WTC11 (cell line): Measurements from ENCODE around the gene DNM1. TPM values are rescaled to one million over a fixed set of nuclear protein-coding genes. Genes with fewer than 3 reads are reported as not detected.

Source experiments
- ATAC-seq: fragments of 200-7000 bp; cut with Tn5 transposase; 2 replicates; pipeline ENCODE4 v1.10.0; 2021; ENCODE audit warnings: mild to moderate bottlenecking, moderate library complexity
- CTCF ChIA-PET: fragments of 300-600 bp; sonication (Branson Sonifier 250); formaldehyde crosslinking; loops from one replicate; lab custom pipeline; 2021; ENCODE audit warnings: antibody characterized with exemption; lab: Charles Lee
- POLR2A ChIA-PET: fragments of 350-600 bp; sonication (Branson Sonifier 250); formaldehyde crosslinking; loops from one replicate; lab custom pipeline; 2021; ENCODE audit warnings: antibody characterized with exemption; lab: Charles Lee
- DNase-seq: peaks from one replicate; pipeline ENCODE4 v3.0.0; 2021; ENCODE audit warnings: low spot score
- H3K27ac Mint-ChIP-seq: 2 replicates; pipeline ENCODE4 v1.8.0; 2021; ENCODE audit warnings: mixed read lengths
- H3K27me3 Mint-ChIP-seq: 2 replicates; pipeline ENCODE4 v1.8.0; 2021; ENCODE audit warnings: low read depth, mild to moderate bottlenecking, moderate library complexity, mixed read lengths
- H3K36me3 Mint-ChIP-seq: 2 replicates; pipeline ENCODE4 v1.8.0; 2021; ENCODE audit warnings: mixed read lengths
- H3K4me1 Mint-ChIP-seq: 2 replicates; pipeline ENCODE4 v1.8.0; 2022; ENCODE audit warnings: mixed read lengths
- H3K4me3 Mint-ChIP-seq: 2 replicates; pipeline ENCODE4 v1.8.0; 2021; ENCODE audit warnings: mild to moderate bottlenecking, moderate library complexity, mixed read lengths
- H3K9me3 Mint-ChIP-seq: 2 replicates; pipeline ENCODE4 v1.8.0; 2021; ENCODE audit warnings: mixed read lengths
- CREB1 ChIP-seq: sonication (generic); formaldehyde crosslinking; IDR thresholded peaks from 2 replicates; pipeline ENCODE4 v1.8.0; 2023; ENCODE audit warnings: mild to moderate bottlenecking, missing genetic modification reagents
- GABPB1 ChIP-seq: sonication (generic); formaldehyde crosslinking; IDR thresholded peaks from 2 replicates; pipeline ENCODE4 v1.8.1; 2023; ENCODE audit warnings: mild to moderate bottlenecking, missing genetic modification reagents
- IRF2 ChIP-seq: sonication (generic); formaldehyde crosslinking; IDR thresholded peaks from 2 replicates; pipeline ENCODE4 v1.8.0; 2022; ENCODE audit warnings: low read depth, missing genetic modification reagents, borderline replicate concordance
- JAZF1 ChIP-seq: fragments of 250-450 bp; sonication (Bioruptor Pico); IDR thresholded peaks from 2 replicates; pipeline ENCODE4 v1.9.0; 2021; ENCODE audit warnings: moderate library complexity, mild to moderate bottlenecking, inconsistent platforms
- NFATC4 ChIP-seq: fragments of 250-450 bp; sonication (Bioruptor Pico); IDR thresholded peaks from 2 replicates; pipeline ENCODE4 v1.9.0; 2021; ENCODE audit warnings: mild to moderate bottlenecking
- NFYB ChIP-seq: sonication (generic); formaldehyde crosslinking; conservative IDR thresholded peaks from 2 replicates; pipeline ENCODE4 v1.8.0; 2022; ENCODE audit warnings: low read depth, missing genetic modification reagents
- PRRX2 ChIP-seq: fragments of 250-450 bp; sonication (Bioruptor Pico); IDR thresholded peaks from 2 replicates; pipeline ENCODE4 v1.8.0; 2021; ENCODE audit warnings: mild to moderate bottlenecking
- RELA ChIP-seq: sonication (generic); formaldehyde crosslinking; IDR thresholded peaks from 2 replicates; pipeline ENCODE4 v1.8.1; 2022; ENCODE audit warnings: missing genetic modification reagents, mild to moderate bottlenecking, borderline replicate concordance
- SMAD4 ChIP-seq: sonication (generic); formaldehyde crosslinking; IDR thresholded peaks from 2 replicates; pipeline ENCODE4 v1.8.0; 2022; ENCODE audit warnings: mild to moderate bottlenecking, missing genetic modification reagents
- SP1 ChIP-seq: sonication (generic); formaldehyde crosslinking; conservative IDR thresholded peaks from 2 replicates; pipeline ENCODE4 v1.8.1; 2022; ENCODE audit warnings: missing genetic modification reagents
- ZNF121 ChIP-seq: sonication (generic); formaldehyde crosslinking; IDR thresholded peaks from 2 replicates; pipeline ENCODE4 v1.8.0; 2023; ENCODE audit warnings: missing genetic modification reagents
- ZNF396 ChIP-seq: fragments of 250-450 bp; sonication (Bioruptor Pico); IDR thresholded peaks from 2 replicates; pipeline ENCODE4 v1.8.0; 2021; ENCODE audit warnings: mild to moderate bottlenecking, moderate library complexity, borderline replicate concordance
- total RNA-seq: library from RNA; stranded (reverse); gene quantifications from 3 replicates; pipeline ENCODE4 v1.2.3, GENCODE V29; 2021
- TF ChIP-seq, protein P1 (sequence below): fragments of 250-450 bp; sonication (Bioruptor Pico); conservative IDR thresholded peaks from 2 replicates; pipeline ENCODE4 v1.9.0; 2021; ENCODE audit warnings: mild to moderate bottlenecking
- TF ChIP-seq, protein P2 (sequence below): sonication (generic); formaldehyde crosslinking; IDR thresholded peaks from 2 replicates; pipeline ENCODE4 v1.8.0; 2023; ENCODE audit warnings: mild to moderate bottlenecking, missing genetic modification reagents
- TF ChIP-seq, protein P3 (sequence below): fragments of 250-450 bp; sonication (Bioruptor Pico); IDR thresholded peaks from 2 replicates; pipeline ENCODE4 v1.9.0; 2021; ENCODE audit warnings: mild to moderate bottlenecking, borderline replicate concordance
- TF ChIP-seq, protein P4 (sequence below): fragments of 200-600 bp; IDR thresholded peaks from 2 replicates; pipeline ENCODE4 v1.8.0; 2022; ENCODE audit warnings: antibody characterized with exemption
- TF ChIP-seq, protein P5 (sequence below): sonication (generic); formaldehyde crosslinking; IDR thresholded peaks from 2 replicates; pipeline ENCODE4 v1.8.0; 2023; ENCODE audit warnings: missing genetic modification reagents, mild to moderate bottlenecking, borderline replicate concordance

The DNM1 gene
- total RNA-seq, 1 experiment from 2014 or later, result 79.0 TPM

DNA sequence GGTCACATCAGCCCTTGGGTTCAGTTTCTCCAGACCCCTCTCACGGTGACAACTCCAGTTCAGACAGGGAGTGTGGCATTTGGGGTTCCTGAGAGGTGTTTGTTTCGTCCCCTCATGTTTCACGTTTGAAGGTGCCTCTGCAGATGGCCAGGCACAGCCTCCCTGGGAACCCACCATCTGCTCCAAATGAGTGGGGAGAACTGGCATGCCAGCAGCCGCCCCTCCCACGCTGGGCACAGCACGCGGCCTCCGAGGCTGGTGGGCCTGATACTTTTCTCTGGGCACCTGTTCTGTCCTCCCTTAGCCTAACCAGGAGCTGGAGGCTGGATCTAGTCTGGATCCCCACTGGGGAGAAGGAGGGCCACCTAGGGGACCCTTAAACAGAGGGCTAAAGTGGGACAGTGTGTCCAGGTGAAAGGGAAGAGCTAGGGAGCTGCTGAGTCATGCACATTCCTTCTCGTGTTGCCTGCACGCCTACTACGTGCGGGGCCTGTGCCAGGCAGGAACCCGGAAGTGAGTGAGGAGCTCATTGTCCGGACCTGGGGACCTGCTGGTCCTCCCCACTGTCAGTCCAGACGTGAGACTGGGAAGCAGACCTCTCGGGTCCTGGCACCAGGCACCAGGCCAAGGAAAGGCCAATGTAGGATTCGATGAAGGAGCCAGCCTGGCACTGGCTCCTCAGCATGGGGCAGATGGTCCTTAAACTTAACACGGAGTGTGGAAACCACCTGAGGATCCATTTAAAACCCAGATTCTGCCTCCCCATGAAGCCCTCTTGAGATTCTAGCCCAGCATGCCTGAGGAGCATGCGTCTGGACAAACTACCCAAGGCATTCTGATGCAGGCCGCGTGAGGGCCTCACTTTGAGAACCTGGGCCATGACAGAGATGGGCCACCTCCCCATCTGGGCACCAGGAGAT, 11.7 kb downstream of the DNM1 start (continued):
- TF ChIP-seq GABPB1 (CRISPR knock-in tag) (no peak), NFATC4 (CRISPR knock-in tag) (no peak), ZNF121 (CRISPR knock-in tag) (no peak), IRF2 (CRISPR knock-in tag) (no peak), CREB1 (CRISPR knock-in tag) (no peak), RELA (no peak), JAZF1 (CRISPR knock-in tag) (no peak), SMAD4 (CRISPR knock-in tag) (no peak)
- TF ChIP-seq, protein P1, sequence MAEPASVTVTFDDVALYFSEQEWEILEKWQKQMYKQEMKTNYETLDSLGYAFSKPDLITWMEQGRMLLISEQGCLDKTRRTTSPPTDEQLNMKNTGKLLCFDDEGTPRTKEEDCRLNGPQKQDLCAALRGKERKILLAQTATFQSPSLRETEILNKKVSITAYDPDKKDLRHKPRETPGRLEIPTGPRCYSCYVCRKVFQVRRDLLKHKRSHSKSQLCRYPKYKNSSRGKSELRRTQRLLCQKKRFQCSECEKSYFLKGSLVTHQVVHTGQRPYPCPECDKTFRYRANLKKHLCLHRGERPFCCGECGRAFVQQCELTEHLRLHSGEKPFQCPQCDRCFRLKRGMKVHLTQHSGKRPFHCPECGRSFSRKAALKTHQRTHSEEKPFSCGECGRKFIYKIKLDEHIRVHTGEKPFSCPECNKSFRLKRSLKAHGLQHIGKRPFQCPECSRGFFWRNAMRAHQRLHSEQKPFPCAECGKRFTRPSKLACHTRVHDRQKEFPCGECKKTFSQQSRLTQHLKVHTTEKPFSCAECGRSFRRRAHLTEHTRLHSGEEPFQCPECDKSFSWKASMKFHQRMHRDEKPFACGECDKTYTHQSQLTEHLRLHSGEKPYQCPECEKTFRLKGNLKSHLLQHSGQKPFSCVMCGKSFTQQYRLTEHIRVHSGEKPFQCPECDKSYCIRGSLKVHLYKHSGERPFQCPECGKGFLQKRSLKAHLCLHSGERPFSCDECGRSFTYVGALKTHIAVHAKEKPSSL (CRISPR knock-in tag), result no peak
- TF ChIP-seq, protein P2, sequence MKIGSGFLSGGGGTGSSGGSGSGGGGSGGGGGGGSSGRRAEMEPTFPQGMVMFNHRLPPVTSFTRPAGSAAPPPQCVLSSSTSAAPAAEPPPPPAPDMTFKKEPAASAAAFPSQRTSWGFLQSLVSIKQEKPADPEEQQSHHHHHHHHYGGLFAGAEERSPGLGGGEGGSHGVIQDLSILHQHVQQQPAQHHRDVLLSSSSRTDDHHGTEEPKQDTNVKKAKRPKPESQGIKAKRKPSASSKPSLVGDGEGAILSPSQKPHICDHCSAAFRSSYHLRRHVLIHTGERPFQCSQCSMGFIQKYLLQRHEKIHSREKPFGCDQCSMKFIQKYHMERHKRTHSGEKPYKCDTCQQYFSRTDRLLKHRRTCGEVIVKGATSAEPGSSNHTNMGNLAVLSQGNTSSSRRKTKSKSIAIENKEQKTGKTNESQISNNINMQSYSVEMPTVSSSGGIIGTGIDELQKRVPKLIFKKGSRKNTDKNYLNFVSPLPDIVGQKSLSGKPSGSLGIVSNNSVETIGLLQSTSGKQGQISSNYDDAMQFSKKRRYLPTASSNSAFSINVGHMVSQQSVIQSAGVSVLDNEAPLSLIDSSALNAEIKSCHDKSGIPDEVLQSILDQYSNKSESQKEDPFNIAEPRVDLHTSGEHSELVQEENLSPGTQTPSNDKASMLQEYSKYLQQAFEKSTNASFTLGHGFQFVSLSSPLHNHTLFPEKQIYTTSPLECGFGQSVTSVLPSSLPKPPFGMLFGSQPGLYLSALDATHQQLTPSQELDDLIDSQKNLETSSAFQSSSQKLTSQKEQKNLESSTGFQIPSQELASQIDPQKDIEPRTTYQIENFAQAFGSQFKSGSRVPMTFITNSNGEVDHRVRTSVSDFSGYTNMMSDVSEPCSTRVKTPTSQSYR, result no peak

DNA sequence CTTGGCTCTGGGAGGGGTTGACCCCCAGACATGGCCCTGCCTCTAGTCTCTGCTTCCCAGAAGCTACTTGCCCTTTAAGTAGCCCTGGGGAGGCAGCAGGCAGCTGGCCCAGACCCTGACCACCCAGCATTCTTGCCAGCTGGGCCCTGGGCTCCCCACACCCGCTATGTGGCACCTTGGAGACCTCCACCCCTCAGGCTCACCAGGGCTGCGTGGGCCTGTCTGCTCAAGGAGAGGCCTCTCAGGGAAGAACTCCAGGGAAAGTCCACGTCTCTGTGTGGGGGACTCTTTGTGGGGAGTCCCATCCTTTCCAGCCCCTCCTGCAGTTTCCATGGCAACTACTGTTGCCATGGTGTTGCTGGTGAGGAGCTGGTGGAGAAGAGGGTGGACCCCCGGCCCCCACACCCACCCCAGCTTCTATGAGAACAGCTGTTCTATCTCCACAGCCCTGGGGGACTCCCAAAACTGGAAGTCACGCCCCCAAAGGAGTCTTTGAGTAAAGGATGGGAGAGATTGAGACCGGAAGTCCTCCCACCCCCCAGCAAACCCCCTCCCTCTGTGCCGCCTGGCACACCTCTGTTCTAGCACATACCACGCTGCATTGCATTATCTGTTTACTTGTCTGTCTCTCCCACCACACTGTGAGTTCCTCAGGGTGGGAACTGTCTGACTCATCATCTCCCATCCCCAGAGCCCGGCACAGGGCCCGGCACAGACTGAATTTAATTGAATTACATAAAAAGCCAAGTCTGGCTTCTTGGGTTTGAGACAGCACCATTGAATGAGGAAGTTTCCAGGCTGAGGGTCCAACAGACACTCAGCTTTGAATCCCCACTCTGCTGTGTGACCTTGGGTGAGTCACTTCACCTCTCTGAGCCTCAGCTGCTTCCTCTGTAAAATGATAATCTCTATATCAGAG, 12.6 kb downstream of the DNM1 start:
- H3K36me3 Mint-ChIP-seq, result peaks cover 6% of the 10 kb centered on the region
- peaks cover 12% of the 10 kb centered on the region for H3K4me1 Mint-ChIP-seq
- no peak overlapping the region for H3K27ac Mint-ChIP-seq
- H3K4me3 Mint-ChIP-seq, result no peak overlapping the region
- no peaks in the 10 kb centered on the region for H3K9me3 Mint-ChIP-seq
- ATAC-seq (no peak), DNase-seq (no peak)
- peaks cover 21% of the 10 kb centered on the region for H3K27me3 Mint-ChIP-seq
- ChIA-PET CTCF (interaction anchor here (0.7 to 1.9 kb wide), 3 partner anchors 12 to 91 kb away, joined by 4 to 6 read pairs (median 4); partner anchors contain the start of gene DNM1), POLR2A (no interaction called here)
- TF ChIP-seq, protein P3, sequence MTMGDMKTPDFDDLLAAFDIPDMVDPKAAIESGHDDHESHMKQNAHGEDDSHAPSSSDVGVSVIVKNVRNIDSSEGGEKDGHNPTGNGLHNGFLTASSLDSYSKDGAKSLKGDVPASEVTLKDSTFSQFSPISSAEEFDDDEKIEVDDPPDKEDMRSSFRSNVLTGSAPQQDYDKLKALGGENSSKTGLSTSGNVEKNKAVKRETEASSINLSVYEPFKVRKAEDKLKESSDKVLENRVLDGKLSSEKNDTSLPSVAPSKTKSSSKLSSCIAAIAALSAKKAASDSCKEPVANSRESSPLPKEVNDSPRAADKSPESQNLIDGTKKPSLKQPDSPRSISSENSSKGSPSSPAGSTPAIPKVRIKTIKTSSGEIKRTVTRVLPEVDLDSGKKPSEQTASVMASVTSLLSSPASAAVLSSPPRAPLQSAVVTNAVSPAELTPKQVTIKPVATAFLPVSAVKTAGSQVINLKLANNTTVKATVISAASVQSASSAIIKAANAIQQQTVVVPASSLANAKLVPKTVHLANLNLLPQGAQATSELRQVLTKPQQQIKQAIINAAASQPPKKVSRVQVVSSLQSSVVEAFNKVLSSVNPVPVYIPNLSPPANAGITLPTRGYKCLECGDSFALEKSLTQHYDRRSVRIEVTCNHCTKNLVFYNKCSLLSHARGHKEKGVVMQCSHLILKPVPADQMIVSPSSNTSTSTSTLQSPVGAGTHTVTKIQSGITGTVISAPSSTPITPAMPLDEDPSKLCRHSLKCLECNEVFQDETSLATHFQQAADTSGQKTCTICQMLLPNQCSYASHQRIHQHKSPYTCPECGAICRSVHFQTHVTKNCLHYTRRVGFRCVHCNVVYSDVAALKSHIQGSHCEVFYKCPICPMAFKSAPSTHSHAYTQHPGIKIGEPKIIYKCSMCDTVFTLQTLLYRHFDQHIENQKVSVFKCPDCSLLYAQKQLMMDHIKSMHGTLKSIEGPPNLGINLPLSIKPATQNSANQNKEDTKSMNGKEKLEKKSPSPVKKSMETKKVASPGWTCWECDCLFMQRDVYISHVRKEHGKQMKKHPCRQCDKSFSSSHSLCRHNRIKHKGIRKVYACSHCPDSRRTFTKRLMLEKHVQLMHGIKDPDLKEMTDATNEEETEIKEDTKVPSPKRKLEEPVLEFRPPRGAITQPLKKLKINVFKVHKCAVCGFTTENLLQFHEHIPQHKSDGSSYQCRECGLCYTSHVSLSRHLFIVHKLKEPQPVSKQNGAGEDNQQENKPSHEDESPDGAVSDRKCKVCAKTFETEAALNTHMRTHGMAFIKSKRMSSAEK (CRISPR knock-in tag), result no peak
- TF ChIP-seq SP1 (CRISPR knock-in tag), result no peak
- TF ChIP-seq ZNF396 (CRISPR knock-in tag), result no peak
- no peak for TF ChIP-seq PRRX2 (CRISPR knock-in tag)
- TF ChIP-seq NFATC4 (CRISPR knock-in tag), result no peak
- no peak for TF ChIP-seq NFYB (CRISPR knock-in tag)
- TF ChIP-seq, protein P4, sequence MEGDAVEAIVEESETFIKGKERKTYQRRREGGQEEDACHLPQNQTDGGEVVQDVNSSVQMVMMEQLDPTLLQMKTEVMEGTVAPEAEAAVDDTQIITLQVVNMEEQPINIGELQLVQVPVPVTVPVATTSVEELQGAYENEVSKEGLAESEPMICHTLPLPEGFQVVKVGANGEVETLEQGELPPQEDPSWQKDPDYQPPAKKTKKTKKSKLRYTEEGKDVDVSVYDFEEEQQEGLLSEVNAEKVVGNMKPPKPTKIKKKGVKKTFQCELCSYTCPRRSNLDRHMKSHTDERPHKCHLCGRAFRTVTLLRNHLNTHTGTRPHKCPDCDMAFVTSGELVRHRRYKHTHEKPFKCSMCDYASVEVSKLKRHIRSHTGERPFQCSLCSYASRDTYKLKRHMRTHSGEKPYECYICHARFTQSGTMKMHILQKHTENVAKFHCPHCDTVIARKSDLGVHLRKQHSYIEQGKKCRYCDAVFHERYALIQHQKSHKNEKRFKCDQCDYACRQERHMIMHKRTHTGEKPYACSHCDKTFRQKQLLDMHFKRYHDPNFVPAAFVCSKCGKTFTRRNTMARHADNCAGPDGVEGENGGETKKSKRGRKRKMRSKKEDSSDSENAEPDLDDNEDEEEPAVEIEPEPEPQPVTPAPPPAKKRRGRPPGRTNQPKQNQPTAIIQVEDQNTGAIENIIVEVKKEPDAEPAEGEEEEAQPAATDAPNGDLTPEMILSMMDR, result no peak
- TF ChIP-seq, protein P5, sequence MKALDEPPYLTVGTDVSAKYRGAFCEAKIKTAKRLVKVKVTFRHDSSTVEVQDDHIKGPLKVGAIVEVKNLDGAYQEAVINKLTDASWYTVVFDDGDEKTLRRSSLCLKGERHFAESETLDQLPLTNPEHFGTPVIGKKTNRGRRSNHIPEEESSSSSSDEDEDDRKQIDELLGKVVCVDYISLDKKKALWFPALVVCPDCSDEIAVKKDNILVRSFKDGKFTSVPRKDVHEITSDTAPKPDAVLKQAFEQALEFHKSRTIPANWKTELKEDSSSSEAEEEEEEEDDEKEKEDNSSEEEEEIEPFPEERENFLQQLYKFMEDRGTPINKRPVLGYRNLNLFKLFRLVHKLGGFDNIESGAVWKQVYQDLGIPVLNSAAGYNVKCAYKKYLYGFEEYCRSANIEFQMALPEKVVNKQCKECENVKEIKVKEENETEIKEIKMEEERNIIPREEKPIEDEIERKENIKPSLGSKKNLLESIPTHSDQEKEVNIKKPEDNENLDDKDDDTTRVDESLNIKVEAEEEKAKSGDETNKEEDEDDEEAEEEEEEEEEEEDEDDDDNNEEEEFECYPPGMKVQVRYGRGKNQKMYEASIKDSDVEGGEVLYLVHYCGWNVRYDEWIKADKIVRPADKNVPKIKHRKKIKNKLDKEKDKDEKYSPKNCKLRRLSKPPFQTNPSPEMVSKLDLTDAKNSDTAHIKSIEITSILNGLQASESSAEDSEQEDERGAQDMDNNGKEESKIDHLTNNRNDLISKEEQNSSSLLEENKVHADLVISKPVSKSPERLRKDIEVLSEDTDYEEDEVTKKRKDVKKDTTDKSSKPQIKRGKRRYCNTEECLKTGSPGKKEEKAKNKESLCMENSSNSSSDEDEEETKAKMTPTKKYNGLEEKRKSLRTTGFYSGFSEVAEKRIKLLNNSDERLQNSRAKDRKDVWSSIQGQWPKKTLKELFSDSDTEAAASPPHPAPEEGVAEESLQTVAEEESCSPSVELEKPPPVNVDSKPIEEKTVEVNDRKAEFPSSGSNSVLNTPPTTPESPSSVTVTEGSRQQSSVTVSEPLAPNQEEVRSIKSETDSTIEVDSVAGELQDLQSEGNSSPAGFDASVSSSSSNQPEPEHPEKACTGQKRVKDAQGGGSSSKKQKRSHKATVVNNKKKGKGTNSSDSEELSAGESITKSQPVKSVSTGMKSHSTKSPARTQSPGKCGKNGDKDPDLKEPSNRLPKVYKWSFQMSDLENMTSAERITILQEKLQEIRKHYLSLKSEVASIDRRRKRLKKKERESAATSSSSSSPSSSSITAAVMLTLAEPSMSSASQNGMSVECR (CRISPR knock-in tag), result no peak
